Measurements from ENCODE around the gene PIM1.

The PIM1 gene

GRCh38 chr6:37210313-37210968 is 40.5 kb downstream of the PIM1 start:
- no peak overlapping the region for H3K9ac ChIP-seq (ENCODE audit: insufficient read length)
- no peak overlapping the region for H3K27ac ChIP-seq
- no peaks in the 10 kb centered on the region for H3K9me3 ChIP-seq (ENCODE audit: low read depth, low read length)
- H3K4me3 ChIP-seq: no peak overlapping the region
- DNase-seq (ENCODE audit: low read depth, low spot score): peak; percentile 77
- H3K36me3 ChIP-seq (ENCODE audit: insufficient read depth, low read length): no peaks in the 10 kb centered on the region
- TF ChIP-seq FOXP2 (optimal IDR thresholded peaks at IDR 0.05; ENCODE audit: control extremely low read depth, extremely low read length, insufficient read depth) (no peak), EZH2 (IDR thresholded peaks at IDR 0.05) (no peak), POLR2AphosphoS5 (IDR thresholded peaks at IDR 0.05; ENCODE audit: borderline replicate concordance, low read depth, low read length) (no peak)

- H3K9me3 ChIP-seq (ENCODE audit: low read depth, low read length): no peaks in the 10 kb centered on the region
- H3K36me3 ChIP-seq (ENCODE audit: insufficient read depth, low read length): no peaks in the 10 kb centered on the region
- DNase-seq (ENCODE audit: low read depth, low spot score): no peak
- H3K4me3 ChIP-seq: no peak overlapping the region
- H3K9ac ChIP-seq (ENCODE audit: insufficient read length): no peak overlapping the region
- H3K27ac ChIP-seq: no peak overlapping the region
- TF ChIP-seq EZH2 (IDR thresholded peaks at IDR 0.05) (no peak), FOXP2 (optimal IDR thresholded peaks at IDR 0.05; ENCODE audit: control extremely low read depth, extremely low read length, insufficient read depth) (no peak)
Measured at GRCh38 chr6:37212268-37212667, 42.3 kb downstream of the PIM1 start.

- no peak overlapping the region for H3K9ac ChIP-seq (ENCODE audit: insufficient read length)
- no peak for DNase-seq (ENCODE audit: low read depth, low spot score)
- H3K4me3 ChIP-seq: no peak overlapping the region
- H3K27ac ChIP-seq: no peak overlapping the region
- no peaks in the 10 kb centered on the region for H3K36me3 ChIP-seq (ENCODE audit: insufficient read depth, low read length)
- H3K9me3 ChIP-seq (ENCODE audit: low read depth, low read length): no peaks in the 10 kb centered on the region; the same call in 1 of the 2 replicates
- TF ChIP-seq POLR2AphosphoS5 (IDR thresholded peaks at IDR 0.05; ENCODE audit: borderline replicate concordance, low read depth, low read length) (no peak), FOXP2 (optimal IDR thresholded peaks at IDR 0.05; ENCODE audit: control extremely low read depth, extremely low read length, insufficient read depth) (no peak), EZH2 (IDR thresholded peaks at IDR 0.05) (no peak)
Measured at GRCh38 chr6:37218061-37218460, 48.1 kb downstream of the PIM1 start.

GRCh38 chr6:37218511-37218910 is 48.6 kb downstream of the PIM1 start:
- Histone ChIP-seq H3K9ac (ENCODE audit: insufficient read length) (no peak overlapping the region), H3K36me3 (ENCODE audit: insufficient read depth, low read length) (no peaks in the 10 kb centered on the region), H3K27ac (no peak overlapping the region), H3K4me3 (no peak overlapping the region), H3K9me3 (ENCODE audit: low read depth, low read length) (no peaks in the 10 kb centered on the region; the same call in 1 of the 2 replicates)
- no peak for DNase-seq (ENCODE audit: low read depth, low spot score)
- TF ChIP-seq EZH2 (IDR thresholded peaks at IDR 0.05) (no peak), FOXP2 (optimal IDR thresholded peaks at IDR 0.05; ENCODE audit: control extremely low read depth, extremely low read length, insufficient read depth) (no peak), POLR2AphosphoS5 (IDR thresholded peaks at IDR 0.05; ENCODE audit: borderline replicate concordance, low read depth, low read length) (no peak)

GRCh38 chr6:37221585-37222124 is 51.7 kb downstream of the PIM1 start:
- Histone ChIP-seq H3K4me3 (peak overlapping the region; percentile 81), H3K9me3 (ENCODE audit: low read depth, low read length) (no peaks in the 10 kb centered on the region; the same call in 1 of the 2 replicates), H3K27ac (peak overlapping the region; percentile 49; the same call in 1 of the 2 replicates), H3K9ac (ENCODE audit: insufficient read length) (peak overlapping the region; percentile 23), H3K36me3 (ENCODE audit: insufficient read depth, low read length) (no peaks in the 10 kb centered on the region)
- no peak for TF ChIP-seq POLR2AphosphoS5 (IDR thresholded peaks at IDR 0.05; ENCODE audit: borderline replicate concordance, low read depth, low read length)
- TF ChIP-seq EZH2 (IDR thresholded peaks at IDR 0.05): no peak
- TF ChIP-seq FOXP2 (optimal IDR thresholded peaks at IDR 0.05; ENCODE audit: control extremely low read depth, extremely low read length, insufficient read depth): no peak
- no peak for DNase-seq (ENCODE audit: low read depth, low spot score)

- H3K9me3 ChIP-seq (ENCODE audit: low read depth, low read length): no peaks in the 10 kb centered on the region; the same call in 1 of the 2 replicates
- no peak for TF ChIP-seq FOXP2 (optimal IDR thresholded peaks at IDR 0.05; ENCODE audit: control extremely low read depth, extremely low read length, insufficient read depth)
- TF ChIP-seq POLR2AphosphoS5 (IDR thresholded peaks at IDR 0.05; ENCODE audit: borderline replicate concordance, low read depth, low read length): peak; percentile 65
- H3K36me3 ChIP-seq (ENCODE audit: insufficient read depth, low read length): no peaks in the 10 kb centered on the region
- peak overlapping the region; percentile 81 for H3K4me3 ChIP-seq
- H3K9ac ChIP-seq (ENCODE audit: insufficient read length): peak overlapping the region; percentile 23
- H3K27ac ChIP-seq: peak overlapping the region; percentile 49; the same call in 1 of the 2 replicates
- DNase-seq (ENCODE audit: low read depth, low spot score): no peak
Measured at GRCh38 chr6:37222125-37222967, 52.4 kb downstream of the PIM1 start.

- Histone ChIP-seq H3K9me3 (ENCODE audit: low read depth, low read length) (no peaks in the 10 kb centered on the region; the same call in 1 of the 2 replicates), H3K4me3 (peak overlapping the region; percentile 81), H3K36me3 (ENCODE audit: insufficient read depth, low read length) (no peaks in the 10 kb centered on the region), H3K9ac (ENCODE audit: insufficient read length) (no peak overlapping the region), H3K27ac (0 out of 2 replicates have a peak overlapping the region, but pooled peaks have one; percentile 1)
- TF ChIP-seq POLR2AphosphoS5 (IDR thresholded peaks at IDR 0.05; ENCODE audit: borderline replicate concordance, low read depth, low read length): no peak
- TF ChIP-seq EZH2 (IDR thresholded peaks at IDR 0.05): no peak
- TF ChIP-seq FOXP2 (optimal IDR thresholded peaks at IDR 0.05; ENCODE audit: control extremely low read depth, extremely low read length, insufficient read depth): no peak
- DNase-seq (ENCODE audit: low read depth, low spot score): no peak
Measured at GRCh38 chr6:37222992-37223391, 53.0 kb downstream of the PIM1 start.
